Measurements from ENCODE around the gene MPV17L.
"Not testable (repeated sequence)": the region's sequence is repeated elsewhere in the genome, so short reads cannot be mapped to it uniquely, and the experiment has no call there.

The MPV17L gene

DNA sequence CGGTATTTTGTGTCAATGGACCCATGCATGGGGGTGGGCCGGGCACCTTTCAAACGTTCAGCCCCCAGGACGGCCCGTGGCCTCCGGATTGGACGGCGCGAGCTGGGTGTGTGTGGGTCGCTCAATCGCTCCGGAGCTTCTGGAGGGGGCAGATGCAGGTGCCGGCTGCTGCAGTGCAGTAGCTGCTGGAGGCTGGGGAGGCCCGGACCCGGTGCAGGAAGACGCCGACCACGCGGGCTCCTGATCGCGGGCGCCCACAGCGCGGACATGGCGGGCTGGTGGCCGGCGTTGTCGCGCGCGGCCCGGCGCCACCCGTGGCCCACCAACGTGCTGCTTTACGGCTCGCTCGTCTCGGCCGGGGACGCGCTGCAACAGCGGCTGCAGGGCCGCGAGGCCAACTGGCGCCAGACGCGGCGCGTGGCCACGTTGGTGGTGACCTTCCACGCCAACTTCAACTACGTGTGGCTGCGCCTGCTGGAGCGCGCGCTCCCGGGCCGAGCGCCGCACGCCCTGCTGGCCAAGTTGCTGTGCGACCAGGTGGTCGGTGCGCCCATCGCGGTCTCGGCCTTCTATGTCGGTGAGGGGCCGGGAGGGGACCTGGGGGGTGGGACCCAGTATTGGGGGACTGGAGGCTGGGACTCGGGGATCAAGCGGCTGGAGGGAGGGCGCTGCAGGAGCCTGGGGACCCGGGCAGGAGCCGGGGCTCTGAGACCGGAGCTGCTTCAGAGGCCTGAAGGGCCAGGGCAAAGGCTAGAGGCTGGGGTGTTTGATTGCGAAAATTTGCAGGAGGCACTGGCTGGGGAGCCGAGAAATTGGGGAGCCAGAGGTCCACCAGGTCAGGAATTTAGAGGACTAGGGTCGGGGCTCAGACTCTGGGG, at the start of gene MPV17L:
Gene MPV17L (plus strand): TSS at position 124 of the 878 bp plus-strand sequence. CDS start 144 bp downstream, at position 268.
- DNase-seq (ENCODE audit: low spot score): peak; percentile 60

DNA sequence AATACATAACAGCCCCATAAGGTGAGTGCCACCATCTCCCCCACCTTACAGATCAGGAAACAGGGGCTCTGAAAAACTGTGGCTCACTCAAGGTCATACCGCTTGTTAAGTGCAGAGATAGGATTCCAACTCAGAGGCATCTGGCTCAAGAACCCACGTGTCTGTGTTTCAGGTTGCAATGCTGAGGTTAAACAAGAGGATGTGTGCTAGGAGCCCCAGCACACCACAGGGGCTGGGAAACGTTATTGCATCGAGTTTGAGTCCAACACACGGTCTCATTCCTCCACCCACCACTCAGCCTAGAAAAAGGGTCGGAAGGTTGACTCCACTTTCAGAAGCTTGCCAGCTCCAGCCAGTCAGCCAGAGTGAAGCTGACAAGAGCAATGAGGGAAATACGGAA, 46.8 kb upstream of the MPV17L start:
- DNase-seq (ENCODE audit: low spot score): not testable (repeated sequence)

GRCh38 chr16:15351251-15351650, 44.3 kb upstream of the MPV17L start:
- not testable (repeated sequence) for DNase-seq (ENCODE audit: low spot score)

DNA sequence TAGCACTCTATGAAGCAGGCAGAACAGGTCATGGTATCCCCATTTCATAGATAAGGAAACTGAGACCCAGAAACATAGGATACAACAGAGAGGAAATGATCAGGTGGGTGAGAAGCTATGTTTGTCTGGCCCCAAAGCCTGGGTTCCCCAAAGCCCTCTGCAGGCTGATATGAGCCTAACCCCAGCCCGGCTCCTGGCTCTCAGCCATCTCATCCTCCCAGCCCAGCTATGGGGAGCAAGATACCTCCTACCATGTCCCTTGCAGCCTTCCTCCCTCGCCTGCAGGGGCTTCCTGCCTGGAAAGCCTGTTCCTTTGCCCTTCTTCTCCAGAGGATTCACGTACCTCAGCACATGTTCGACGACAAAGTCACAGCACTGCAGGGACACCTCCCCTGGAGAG, 43.8 kb upstream of the MPV17L start:
- not testable (repeated sequence) for DNase-seq (ENCODE audit: low spot score)

DNA sequence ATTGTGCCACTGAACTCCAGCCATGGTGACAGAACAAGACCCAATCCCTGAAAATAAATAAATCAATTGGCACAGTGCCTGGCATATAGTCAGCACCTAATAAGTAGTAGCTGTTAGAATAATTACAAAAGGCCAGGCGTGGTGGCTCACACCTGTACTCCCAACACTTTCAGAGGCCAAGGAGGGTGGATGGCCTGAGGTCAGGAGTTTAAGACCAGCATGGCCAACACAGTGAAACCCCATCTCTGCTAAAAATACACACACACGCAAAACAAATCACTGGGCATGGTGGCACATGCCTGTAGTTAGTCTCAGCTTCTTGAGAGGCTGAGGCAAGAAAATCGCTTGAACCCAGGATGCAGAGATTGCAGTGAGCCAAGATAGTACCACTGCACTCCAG, 42.7 kb upstream of the MPV17L start:
- DNase-seq (ENCODE audit: low spot score): not testable (repeated sequence)

- not testable (repeated sequence) for DNase-seq (ENCODE audit: low spot score)
These were observed 40.7 kb upstream of the MPV17L start for GRCh38 chr16:15354846-15355245.

DNA sequence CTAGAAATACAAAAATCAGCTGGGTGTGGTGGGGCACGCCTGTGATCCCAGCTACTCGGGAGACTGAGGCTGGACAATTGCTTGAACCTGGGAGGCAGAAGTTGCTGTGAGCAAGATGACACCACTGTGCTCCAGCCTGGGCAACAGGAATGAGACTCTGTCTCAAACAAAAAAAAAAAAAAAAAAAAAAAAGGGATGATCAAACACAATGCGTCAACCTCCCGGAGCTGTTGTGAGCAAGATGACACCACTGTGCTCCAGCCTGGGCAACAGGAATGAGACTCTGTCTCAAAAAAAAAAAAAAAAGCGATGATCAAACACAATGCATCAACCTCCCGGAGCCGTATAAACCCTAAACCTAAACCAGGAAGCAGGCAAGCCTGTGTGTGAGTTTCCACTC, 38.1 kb upstream of the MPV17L start:
- DNase-seq (ENCODE audit: low spot score): not testable (repeated sequence)

DNA sequence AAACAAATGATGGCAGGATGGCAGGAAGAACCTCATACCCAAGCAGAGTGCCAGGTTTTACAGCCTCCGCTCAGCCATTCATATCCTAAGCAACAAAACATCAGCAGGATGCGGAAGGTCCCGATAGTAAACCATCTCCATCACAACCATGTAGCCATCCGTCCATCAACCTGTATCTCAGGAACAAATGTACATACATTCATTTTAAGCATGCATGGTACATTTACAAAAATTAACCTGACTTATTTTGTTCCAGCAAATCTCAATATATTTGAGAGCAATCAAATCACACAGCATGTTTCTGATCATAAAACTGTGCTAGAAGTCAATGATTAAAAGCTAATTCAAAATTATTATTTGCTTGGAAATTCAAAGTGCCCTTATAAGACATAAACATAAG, 17.4 kb upstream of the MPV17L start, which contains the start of gene NPIPA5:
Gene NPIPA5 (minus strand): TSS at position 101 of the 400 bp plus-strand sequence. CDS start 0 bp downstream, at position 101.
- not testable (repeated sequence) for DNase-seq (ENCODE audit: low spot score)

DNA sequence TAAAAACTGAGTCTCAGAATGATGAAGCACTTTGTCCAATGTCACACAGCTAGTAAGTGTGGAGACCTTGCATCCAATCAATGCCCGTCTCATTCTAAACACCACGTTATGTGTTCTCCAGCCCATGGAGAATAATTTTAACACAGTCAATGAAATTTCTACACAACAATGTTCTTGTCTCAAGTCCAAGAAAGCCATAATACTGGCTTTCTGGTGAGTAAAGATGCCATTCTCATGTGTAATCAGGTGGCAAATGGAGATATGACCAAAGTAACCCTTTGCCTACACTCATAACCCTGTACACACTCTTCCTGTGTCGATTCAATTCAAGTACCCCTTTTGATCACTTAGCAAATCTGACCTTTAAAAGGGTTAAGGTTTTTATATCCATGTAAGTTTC, 12.7 kb upstream of the MPV17L start:
- peak; percentile 25 for DNase-seq (ENCODE audit: low spot score)

DNA sequence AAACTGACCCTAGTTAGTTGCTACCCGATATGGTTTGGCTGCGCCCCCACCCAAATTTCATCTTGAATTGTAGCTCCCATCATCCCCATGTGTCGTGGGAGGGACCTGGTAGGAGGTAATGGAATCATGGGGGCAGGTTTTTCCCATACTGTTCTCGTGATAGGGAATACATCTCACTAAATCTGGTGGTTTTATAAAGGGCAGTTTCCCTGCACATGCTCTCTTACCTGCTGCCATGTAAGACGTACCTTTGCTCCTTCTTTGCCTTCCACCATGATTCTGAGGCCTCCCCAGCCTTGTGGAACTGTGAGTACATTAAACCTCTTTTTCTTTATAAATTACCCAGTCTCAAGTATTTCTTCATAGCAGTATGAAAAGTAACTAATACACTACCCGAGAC, 7.5 kb upstream of the MPV17L start:
- DNase-seq (ENCODE audit: low spot score): not testable (repeated sequence)

DNA sequence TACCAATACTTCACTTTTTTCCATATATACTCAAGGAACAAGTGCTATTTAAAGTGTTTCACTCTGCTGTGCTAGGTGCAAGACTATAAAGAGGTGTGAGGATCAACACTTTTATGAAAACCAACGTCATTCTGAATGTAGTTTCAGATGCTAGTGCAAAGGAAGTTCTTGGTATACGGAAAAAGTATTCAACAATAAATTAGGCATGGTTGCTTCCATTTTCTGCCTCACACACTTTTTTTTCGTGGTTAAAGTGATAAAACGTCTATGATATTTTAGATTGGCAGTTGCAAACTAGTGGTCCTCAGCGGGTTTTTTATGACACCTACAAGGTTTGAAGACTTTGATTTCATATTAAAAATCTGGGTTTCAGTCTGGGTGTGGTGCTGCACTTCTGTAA, 5.6 kb upstream of the MPV17L start:
- DNase-seq (ENCODE audit: low spot score): not testable (repeated sequence)

GRCh38 chr16:15393025-15393424, 2.5 kb upstream of the MPV17L start:
- not testable (repeated sequence) for DNase-seq (ENCODE audit: low spot score)

- DNase-seq (ENCODE audit: low spot score): not testable (repeated sequence)
These were observed 915 bp downstream of the MPV17L start for GRCh38 chr16:15396509-15396829.

GRCh38 chr16:15396948-15397594, 1.5 kb downstream of the MPV17L start:
- no peak for DNase-seq (ENCODE audit: low spot score)

DNA sequence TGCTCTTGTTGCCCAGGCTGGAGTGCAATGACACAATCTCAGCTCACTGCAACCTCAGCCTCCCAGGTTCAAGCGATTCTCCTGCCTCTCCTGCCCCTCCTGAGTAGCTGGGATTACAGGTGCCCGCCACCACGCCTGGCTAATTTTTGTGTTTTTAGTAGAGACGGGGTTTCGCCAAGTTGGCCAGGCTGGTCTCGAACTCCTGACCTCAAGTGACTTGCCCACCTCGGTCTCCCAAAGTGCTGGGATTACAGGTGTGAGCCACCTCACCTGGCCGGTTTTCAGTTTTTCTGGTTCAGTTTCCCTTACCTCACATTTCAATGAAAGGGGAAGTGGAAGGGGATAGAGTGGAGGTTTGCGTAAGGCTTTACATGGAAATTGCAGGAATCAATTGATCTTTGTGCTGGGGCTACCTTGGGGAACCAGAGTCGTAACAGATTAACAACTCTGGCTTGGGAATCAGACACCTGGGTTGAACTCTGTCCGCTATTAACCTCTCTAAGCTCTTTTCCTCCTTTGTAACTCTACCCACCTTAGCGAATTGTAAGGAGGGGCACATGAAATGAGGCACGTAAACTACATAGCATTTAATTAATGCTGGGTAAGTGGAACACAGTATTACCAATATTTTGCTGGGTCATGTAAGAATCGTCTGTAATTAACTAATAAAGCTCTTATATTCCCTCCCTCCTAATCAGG, 3.2 kb downstream of the MPV17L start:
- no peak for DNase-seq (ENCODE audit: low spot score)

GRCh38 chr16:15399317-15399716, 3.8 kb downstream of the MPV17L start:
- no peak for DNase-seq (ENCODE audit: low spot score)

DNA sequence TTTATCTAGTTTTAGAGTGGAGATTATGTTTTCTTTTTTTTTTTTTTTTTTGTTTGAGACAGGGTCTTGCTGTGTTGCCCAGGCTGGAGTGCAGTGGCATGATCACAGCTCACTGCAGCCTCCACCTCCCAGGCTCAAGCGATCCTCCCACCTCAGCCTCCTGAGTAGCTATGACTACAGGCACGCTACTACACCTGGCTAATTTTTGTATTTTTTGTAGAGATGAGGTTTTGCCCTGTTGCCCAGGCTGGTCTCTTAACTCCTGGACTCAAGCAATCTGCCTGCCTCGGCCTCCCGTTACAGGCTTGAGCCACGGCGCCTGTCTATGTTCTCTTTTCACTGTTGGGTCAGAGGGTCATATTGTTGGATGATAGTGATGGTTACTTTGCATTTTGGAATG, 4.8 kb downstream of the MPV17L start:
- DNase-seq (ENCODE audit: low spot score): not testable (repeated sequence)

- DNase-seq (ENCODE audit: low spot score): no peak
These were observed 6.4 kb downstream of the MPV17L start for GRCh38 chr16:15401972-15402371.

DNA sequence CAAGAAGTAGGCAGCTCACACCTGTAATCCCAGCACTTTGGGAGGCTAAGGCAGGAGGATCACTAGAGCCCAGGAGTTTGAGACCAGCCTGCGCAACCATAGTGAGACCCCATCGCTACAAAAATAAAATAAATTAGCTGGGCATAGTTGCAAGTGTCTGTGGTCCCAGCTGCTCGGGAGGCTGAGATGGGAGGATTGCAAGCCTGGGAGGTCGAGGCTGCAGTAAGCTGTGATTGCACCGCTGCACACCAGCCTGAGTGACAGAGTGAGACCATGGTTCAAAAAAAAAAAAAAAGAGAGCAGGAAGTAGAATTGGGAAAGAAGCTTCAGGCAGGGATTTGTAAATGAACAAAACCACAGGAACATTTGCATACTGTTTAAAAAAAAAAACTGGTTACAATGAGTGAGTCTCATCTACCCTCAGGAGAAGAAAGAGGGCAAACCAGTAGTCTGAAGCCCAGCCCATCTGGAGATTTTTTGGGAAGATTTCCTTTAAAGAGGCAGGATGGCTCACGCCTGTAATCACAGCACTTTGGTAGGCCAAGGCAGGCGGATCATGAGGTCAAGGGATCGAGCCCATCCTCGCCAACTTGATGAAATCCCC, 7.9 kb downstream of the MPV17L start:
- no peak for DNase-seq (ENCODE audit: low spot score)

GRCh38 chr16:15404091-15404490, 8.5 kb downstream of the MPV17L start:
- DNase-seq (ENCODE audit: low spot score): not testable (repeated sequence)

DNA sequence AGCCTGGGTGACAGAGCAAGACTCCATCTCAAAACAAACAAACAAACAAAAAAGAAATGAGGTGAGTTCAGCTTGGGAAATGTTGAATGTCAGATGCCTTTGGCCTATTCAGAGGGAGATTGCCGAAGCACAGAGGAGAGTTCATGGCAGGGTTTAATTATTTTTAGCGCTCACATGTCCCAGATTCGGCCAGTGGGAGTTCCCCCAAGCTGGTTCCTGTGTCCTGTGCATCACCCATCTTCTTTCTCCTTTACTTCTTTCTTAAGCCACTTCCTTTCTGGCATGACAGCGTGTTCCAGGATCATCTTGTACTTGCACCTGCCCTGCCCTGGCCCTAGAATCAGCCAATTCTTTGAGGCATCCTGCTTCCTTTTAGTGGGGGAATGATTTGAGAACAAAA, 9.2 kb downstream of the MPV17L start:
- DNase-seq (ENCODE audit: low spot score): no peak

DNA sequence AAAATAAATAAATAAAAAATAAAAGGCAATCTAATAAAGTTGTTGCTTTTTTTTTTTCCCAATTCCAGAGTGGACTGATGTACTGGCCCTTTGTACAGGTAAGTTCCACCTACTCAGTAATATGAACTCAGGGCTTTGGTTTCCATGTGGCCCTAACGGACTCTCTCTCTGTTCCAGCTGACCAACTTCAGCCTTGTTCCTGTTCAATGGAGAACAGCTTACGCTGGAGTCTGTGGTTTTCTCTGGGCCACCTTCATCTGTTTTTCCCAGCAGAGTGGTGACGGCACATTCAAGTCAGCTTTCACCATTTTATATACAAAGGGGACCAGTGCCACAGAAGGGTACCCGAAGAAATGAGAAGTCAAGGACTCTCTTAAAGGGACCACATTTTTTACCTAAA, 12.2 kb downstream of the MPV17L start:
- DNase-seq (ENCODE audit: low spot score): not testable (repeated sequence)
